Measurements from ENCODE around the gene HLA-A. TPM values are rescaled to one million over a fixed set of nuclear protein-coding genes. Genes with fewer than 3 reads are reported as not detected.

Gene HLA-A
- total and polyA plus RNA-seq, 2 experiments from 2014 or later, result 170 to 203 TPM

GRCh38 chr6:29994826-29995225 lies 52.5 kb downstream of the HLA-A start (continued):
- TF ChIP-seq, protein P1, sequence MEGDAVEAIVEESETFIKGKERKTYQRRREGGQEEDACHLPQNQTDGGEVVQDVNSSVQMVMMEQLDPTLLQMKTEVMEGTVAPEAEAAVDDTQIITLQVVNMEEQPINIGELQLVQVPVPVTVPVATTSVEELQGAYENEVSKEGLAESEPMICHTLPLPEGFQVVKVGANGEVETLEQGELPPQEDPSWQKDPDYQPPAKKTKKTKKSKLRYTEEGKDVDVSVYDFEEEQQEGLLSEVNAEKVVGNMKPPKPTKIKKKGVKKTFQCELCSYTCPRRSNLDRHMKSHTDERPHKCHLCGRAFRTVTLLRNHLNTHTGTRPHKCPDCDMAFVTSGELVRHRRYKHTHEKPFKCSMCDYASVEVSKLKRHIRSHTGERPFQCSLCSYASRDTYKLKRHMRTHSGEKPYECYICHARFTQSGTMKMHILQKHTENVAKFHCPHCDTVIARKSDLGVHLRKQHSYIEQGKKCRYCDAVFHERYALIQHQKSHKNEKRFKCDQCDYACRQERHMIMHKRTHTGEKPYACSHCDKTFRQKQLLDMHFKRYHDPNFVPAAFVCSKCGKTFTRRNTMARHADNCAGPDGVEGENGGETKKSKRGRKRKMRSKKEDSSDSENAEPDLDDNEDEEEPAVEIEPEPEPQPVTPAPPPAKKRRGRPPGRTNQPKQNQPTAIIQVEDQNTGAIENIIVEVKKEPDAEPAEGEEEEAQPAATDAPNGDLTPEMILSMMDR (conservative IDR thresholded peaks at IDR 0.05; ENCODE audit: low read depth in 2 of 2), result no peak

DNA sequence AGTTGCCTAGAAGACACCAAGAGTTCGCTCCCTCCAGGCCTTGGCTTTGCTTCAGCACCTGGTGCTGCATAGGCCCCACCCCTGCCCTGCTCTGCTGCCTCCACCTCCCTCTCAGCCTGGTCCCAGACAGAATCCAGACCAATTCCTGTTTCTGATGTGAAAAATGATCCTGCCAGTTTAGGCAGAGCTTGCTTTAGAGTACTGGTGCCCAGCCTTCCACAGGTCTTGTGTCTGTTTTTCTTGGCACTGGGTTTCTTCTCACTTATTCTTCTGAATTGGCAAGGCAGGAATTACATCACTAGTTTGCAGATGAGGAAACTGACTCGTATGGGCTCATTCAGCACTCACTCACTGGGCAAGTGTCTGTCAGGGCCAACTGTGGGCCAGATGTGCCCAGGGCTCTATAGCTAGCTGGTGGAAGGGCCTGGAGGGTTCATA lies 53.0 kb downstream of the HLA-A start:
- no peak overlapping the region for H3K4me3 Mint-ChIP-seq
- no peaks in the 10 kb centered on the region for H3K79me2 ChIP-seq (replicated peaks; ENCODE audit: insufficient read depth)
- no peaks in the 10 kb centered on the region for H3K4me1 Mint-ChIP-seq
- TF ChIP-seq, protein P1 (conservative IDR thresholded peaks at IDR 0.05; ENCODE audit: low read depth in 2 of 2), result no peak
- TF ChIP-seq ZNF114 (CRISPR knock-in tag; IDR thresholded peaks at IDR 0.05) (no peak), EZH2 (IDR thresholded peaks at IDR 0.05; ENCODE audit: low read depth, unreplicated experiment) (no peak), EZH2phosphoT487 (IDR thresholded peaks at IDR 0.05; ENCODE audit: unreplicated experiment) (no peak), POLR2AphosphoS5 (IDR thresholded peaks at IDR 0.05; ENCODE audit: low read depth) (no peak), ZNF331 (CRISPR knock-in tag; IDR thresholded peaks at IDR 0.05; ENCODE audit: low read depth) (no peak), CREB1 (CRISPR knock-in tag; IDR thresholded peaks at IDR 0.05; ENCODE audit: low read depth) (no peak)
- TF ChIP-seq, protein P2, sequence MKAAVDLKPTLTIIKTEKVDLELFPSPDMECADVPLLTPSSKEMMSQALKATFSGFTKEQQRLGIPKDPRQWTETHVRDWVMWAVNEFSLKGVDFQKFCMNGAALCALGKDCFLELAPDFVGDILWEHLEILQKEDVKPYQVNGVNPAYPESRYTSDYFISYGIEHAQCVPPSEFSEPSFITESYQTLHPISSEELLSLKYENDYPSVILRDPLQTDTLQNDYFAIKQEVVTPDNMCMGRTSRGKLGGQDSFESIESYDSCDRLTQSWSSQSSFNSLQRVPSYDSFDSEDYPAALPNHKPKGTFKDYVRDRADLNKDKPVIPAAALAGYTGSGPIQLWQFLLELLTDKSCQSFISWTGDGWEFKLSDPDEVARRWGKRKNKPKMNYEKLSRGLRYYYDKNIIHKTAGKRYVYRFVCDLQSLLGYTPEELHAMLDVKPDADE (IDR thresholded peaks at IDR 0.05), result no peak
- TF ChIP-seq, protein P3, sequence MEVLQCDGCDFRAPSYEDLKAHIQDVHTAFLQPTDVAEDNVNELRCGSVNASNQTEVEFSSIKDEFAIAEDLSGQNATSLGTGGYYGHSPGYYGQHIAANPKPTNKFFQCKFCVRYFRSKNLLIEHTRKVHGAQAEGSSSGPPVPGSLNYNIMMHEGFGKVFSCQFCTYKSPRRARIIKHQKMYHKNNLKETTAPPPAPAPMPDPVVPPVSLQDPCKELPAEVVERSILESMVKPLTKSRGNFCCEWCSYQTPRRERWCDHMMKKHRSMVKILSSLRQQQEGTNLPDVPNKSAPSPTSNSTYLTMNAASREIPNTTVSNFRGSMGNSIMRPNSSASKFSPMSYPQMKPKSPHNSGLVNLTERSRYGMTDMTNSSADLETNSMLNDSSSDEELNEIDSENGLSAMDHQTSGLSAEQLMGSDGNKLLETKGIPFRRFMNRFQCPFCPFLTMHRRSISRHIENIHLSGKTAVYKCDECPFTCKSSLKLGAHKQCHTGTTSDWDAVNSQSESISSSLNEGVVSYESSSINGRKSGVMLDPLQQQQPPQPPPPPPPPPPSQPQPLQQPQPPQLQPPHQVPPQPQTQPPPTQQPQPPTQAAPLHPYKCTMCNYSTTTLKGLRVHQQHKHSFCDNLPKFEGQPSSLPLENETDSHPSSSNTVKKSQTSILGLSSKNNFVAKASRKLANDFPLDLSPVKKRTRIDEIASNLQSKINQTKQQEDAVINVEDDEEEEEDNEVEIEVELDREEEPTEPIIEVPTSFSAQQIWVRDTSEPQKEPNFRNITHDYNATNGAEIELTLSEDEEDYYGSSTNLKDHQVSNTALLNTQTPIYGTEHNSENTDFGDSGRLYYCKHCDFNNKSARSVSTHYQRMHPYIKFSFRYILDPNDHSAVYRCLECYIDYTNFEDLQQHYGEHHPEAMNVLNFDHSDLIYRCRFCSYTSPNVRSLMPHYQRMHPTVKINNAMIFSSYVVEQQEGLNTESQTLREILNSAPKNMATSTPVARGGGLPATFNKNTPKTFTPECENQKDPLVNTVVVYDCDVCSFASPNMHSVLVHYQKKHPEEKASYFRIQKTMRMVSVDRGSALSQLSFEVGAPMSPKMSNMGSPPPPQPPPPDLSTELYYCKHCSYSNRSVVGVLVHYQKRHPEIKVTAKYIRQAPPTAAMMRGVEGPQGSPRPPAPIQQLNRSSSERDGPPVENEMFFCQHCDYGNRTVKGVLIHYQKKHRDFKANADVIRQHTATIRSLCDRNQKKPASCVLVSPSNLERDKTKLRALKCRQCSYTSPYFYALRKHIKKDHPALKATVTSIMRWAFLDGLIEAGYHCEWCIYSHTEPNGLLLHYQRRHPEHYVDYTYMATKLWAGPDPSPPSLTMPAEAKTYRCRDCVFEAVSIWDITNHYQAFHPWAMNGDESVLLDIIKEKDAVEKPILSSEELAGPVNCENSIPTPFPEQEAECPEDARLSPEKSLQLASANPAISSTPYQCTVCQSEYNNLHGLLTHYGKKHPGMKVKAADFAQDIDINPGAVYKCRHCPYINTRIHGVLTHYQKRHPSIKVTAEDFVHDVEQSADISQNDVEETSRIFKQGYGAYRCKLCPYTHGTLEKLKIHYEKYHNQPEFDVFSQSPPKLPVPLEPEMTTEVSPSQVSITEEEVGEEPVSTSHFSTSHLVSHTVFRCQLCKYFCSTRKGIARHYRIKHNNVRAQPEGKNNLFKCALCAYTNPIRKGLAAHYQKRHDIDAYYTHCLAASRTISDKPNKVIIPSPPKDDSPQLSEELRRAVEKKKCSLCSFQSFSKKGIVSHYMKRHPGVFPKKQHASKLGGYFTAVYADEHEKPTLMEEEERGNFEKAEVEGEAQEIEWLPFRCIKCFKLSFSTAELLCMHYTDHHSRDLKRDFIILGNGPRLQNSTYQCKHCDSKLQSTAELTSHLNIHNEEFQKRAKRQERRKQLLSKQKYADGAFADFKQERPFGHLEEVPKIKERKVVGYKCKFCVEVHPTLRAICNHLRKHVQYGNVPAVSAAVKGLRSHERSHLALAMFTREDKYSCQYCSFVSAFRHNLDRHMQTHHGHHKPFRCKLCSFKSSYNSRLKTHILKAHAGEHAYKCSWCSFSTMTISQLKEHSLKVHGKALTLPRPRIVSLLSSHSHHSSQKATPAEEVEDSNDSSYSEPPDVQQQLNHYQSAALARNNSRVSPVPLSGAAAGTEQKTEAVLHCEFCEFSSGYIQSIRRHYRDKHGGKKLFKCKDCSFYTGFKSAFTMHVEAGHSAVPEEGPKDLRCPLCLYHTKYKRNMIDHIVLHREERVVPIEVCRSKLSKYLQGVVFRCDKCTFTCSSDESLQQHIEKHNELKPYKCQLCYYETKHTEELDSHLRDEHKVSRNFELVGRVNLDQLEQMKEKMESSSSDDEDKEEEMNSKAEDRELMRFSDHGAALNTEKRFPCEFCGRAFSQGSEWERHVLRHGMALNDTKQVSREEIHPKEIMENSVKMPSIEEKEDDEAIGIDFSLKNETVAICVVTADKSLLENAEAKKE (CRISPR knock-in tag; IDR thresholded peaks at IDR 0.05), result no peak
- TF ChIP-seq, protein P4, sequence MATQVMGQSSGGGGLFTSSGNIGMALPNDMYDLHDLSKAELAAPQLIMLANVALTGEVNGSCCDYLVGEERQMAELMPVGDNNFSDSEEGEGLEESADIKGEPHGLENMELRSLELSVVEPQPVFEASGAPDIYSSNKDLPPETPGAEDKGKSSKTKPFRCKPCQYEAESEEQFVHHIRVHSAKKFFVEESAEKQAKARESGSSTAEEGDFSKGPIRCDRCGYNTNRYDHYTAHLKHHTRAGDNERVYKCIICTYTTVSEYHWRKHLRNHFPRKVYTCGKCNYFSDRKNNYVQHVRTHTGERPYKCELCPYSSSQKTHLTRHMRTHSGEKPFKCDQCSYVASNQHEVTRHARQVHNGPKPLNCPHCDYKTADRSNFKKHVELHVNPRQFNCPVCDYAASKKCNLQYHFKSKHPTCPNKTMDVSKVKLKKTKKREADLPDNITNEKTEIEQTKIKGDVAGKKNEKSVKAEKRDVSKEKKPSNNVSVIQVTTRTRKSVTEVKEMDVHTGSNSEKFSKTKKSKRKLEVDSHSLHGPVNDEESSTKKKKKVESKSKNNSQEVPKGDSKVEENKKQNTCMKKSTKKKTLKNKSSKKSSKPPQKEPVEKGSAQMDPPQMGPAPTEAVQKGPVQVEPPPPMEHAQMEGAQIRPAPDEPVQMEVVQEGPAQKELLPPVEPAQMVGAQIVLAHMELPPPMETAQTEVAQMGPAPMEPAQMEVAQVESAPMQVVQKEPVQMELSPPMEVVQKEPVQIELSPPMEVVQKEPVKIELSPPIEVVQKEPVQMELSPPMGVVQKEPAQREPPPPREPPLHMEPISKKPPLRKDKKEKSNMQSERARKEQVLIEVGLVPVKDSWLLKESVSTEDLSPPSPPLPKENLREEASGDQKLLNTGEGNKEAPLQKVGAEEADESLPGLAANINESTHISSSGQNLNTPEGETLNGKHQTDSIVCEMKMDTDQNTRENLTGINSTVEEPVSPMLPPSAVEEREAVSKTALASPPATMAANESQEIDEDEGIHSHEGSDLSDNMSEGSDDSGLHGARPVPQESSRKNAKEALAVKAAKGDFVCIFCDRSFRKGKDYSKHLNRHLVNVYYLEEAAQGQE (IDR thresholded peaks at IDR 0.05; ENCODE audit: unreplicated experiment), result no peak

More for the DNA sequence above, 53.0 kb downstream of the HLA-A start:
- Mint-ChIP-seq H3K9me3 (no peaks in the 10 kb centered on the region), H3K27ac (no peak overlapping the region), H3K36me3 (ENCODE audit: low read depth) (no peaks in the 10 kb centered on the region), H3K27me3 (ENCODE audit: insufficient read depth, low read depth, poor library complexity) (peaks cover 15% of the 10 kb centered on the region)
- H3F3A ChIP-seq (replicated peaks; ENCODE audit: low read depth), result no peaks in the 10 kb centered on the region
- H4K20me1 ChIP-seq (replicated peaks; ENCODE audit: insufficient read depth), result no peaks in the 10 kb centered on the region
- ATAC-seq, result no peak
- DNase-seq (ENCODE audit: low spot score), result no peak
- no peaks in the 10 kb centered on the region for H3K9me2 ChIP-seq (ENCODE audit: insufficient read depth)
- H3K27ac ChIP-seq (ENCODE audit: low read depth), result no peak overlapping the region
- H3K36me3 ChIP-seq (ENCODE audit: insufficient read depth), result no peaks in the 10 kb centered on the region
- H3K27me3 ChIP-seq (ENCODE audit: insufficient read depth), result no peaks in the 10 kb centered on the region
- H3K4me2 ChIP-seq, result no peak overlapping the region
- H3K4me3 ChIP-seq, result no peak overlapping the region
- no peaks in the 10 kb centered on the region for H3K4me1 ChIP-seq (ENCODE audit: insufficient read depth)
- no peak overlapping the region for H2AFZ ChIP-seq
